ENCODE data around the gene GALNT18.

The GALNT18 gene

GRCh38 chr11:11522591-11522990, 99.2 kb downstream of the GALNT18 start (continued):
- TF ChIP-seq SP2 (tag by site-specific recombination; IDR thresholded peaks at IDR 0.05): no peak
- no peak for TF ChIP-seq RBAK (tag by site-specific recombination; IDR thresholded peaks at IDR 0.05)
- TF ChIP-seq ZNF266 (tag by site-specific recombination; IDR thresholded peaks at IDR 0.05; ENCODE audit: low read depth): no peak
- TF ChIP-seq ZNF16 (tag by site-specific recombination; IDR thresholded peaks at IDR 0.05; ENCODE audit: low read depth): no peak
- no peak for TF ChIP-seq SCRT1 (tag by site-specific recombination; IDR thresholded peaks at IDR 0.05; ENCODE audit: borderline replicate concordance)
- no peak for TF ChIP-seq ZNF792 (tag by site-specific recombination; IDR thresholded peaks at IDR 0.05)
- no peak for TF ChIP-seq ZNF174 (tag by site-specific recombination; IDR thresholded peaks at IDR 0.05)

GRCh38 chr11:11521306-11522002, 100.4 kb downstream of the GALNT18 start:
- no peak overlapping the region for H3K27ac ChIP-seq (ENCODE audit: extremely low read depth, low read depth, low read length)
- CTCF ChIA-PET: no interaction called here
- H3K9me3 ChIP-seq (ENCODE audit: control insufficient read depth, insufficient read depth, low read depth, low read length): no peaks in the 10 kb centered on the region
- no peaks in the 10 kb centered on the region for H3K4me1 ChIP-seq (ENCODE audit: control insufficient read depth, insufficient read depth, low read length)
- POLR2A ChIA-PET: no interaction called here
- no peak overlapping the region for H3K4me3 ChIP-seq (ENCODE audit: low read depth, low read length)
- H3K36me3 ChIP-seq (ENCODE audit: control insufficient read depth in 2 of 2, insufficient read depth in 1 of 2, low read length in 2 of 2): no peaks in the 10 kb centered on the region
- TF ChIP-seq ZNF449 (tag by site-specific recombination; IDR thresholded peaks at IDR 0.05) (peak; percentile 64; the same call in 1 of the 2 replicates), ZNF629 (tag by site-specific recombination; IDR thresholded peaks at IDR 0.05) (no peak), ZNF184 (tag by site-specific recombination; IDR thresholded peaks at IDR 0.05) (no peak), PRDM4 (tag by site-specific recombination; IDR thresholded peaks at IDR 0.05) (no peak), ZNF843 (tag by site-specific recombination; IDR thresholded peaks at IDR 0.05) (no peak), ZNF157 (tag by site-specific recombination; IDR thresholded peaks at IDR 0.05) (no peak), ZNF549 (tag by site-specific recombination; IDR thresholded peaks at IDR 0.05) (no peak), ZBTB48 (tag by site-specific recombination; IDR thresholded peaks at IDR 0.05) (no peak), ZNF292 (tag by site-specific recombination; IDR thresholded peaks at IDR 0.05; ENCODE audit: borderline replicate concordance, low read depth) (no peak), ZFHX2 (tag by site-specific recombination; conservative IDR thresholded peaks at IDR 0.05) (0 out of 2 replicates have a peak, but pooled peaks have one; percentile 18)

GRCh38 chr11:11520231-11521015, 101.4 kb downstream of the GALNT18 start:
- CTCF ChIA-PET: no interaction called here
- POLR2A ChIA-PET: no interaction called here
- Histone ChIP-seq H3K9me3 (ENCODE audit: control insufficient read depth, insufficient read depth, low read depth, low read length) (no peaks in the 10 kb centered on the region), H3K4me3 (ENCODE audit: low read depth, low read length) (no peak overlapping the region), H3K4me1 (ENCODE audit: control insufficient read depth, insufficient read depth, low read length) (no peaks in the 10 kb centered on the region), H3K27ac (ENCODE audit: extremely low read depth, low read depth, low read length) (no peak overlapping the region), H3K36me3 (ENCODE audit: control insufficient read depth in 2 of 2, insufficient read depth in 1 of 2, low read length in 2 of 2) (no peaks in the 10 kb centered on the region)
- TF ChIP-seq ZNF670 (tag by site-specific recombination; IDR thresholded peaks at IDR 0.05; ENCODE audit: low read depth) (no peak), OVOL3 (tag by site-specific recombination; IDR thresholded peaks at IDR 0.05) (no peak), PRDM10 (tag by site-specific recombination; IDR thresholded peaks at IDR 0.05) (0 out of 2 replicates have a peak, but pooled peaks have one; percentile 12), ZNF423 (tag by site-specific recombination; IDR thresholded peaks at IDR 0.05) (no peak), ZNF513 (tag by site-specific recombination; IDR thresholded peaks at IDR 0.05) (no peak), ZIC2 (tag by site-specific recombination; IDR thresholded peaks at IDR 0.05) (peak; percentile 80)
